NCI-H345 treated with DMSO at 0.1 percent for 48 hours (cell line): ENCODE measurements around the gene ZNF497.
"Not testable (repeated sequence)": the region's sequence is repeated elsewhere in the genome, so short reads cannot be mapped to it uniquely, and the experiment has no call there.

Experiments used
- DNase-seq: peaks from one replicate; lab custom pipeline; 2025; ENCODE audit not compliant: unreplicated experiment; lab: John Stamatoyannopoulos, UW

Gene ZNF497

GRCh38 chr19:58348080-58348479 lies 14.5 kb downstream of the ZNF497 start:
- DNase-seq = not testable (repeated sequence)

GRCh38 chr19:58346961-58347929 lies 15.3 kb downstream of the ZNF497 start:
- peak; percentile 37 for DNase-seq

- no peak for DNase-seq
Measured at GRCh38 chr19:58345558-58345957, 17.0 kb downstream of the ZNF497 start.

- no peak for DNase-seq
Measured at GRCh38 chr19:58338825-58339558, 23.6 kb downstream of the ZNF497 start.

- no peak for DNase-seq
Measured at GRCh38 chr19:58338336-58338735, 24.2 kb downstream of the ZNF497 start.

- no peak for DNase-seq
Measured at GRCh38 chr19:58336820-58337219, 25.7 kb downstream of the ZNF497 start.

- DNase-seq = no peak
Measured at GRCh38 chr19:58336216-58336615, 26.3 kb downstream of the ZNF497 start.

GRCh38 chr19:58335630-58336029 lies 26.9 kb downstream of the ZNF497 start:
- DNase-seq = no peak

- DNase-seq = no peak
Measured at GRCh38 chr19:58334691-58335249, 27.8 kb downstream of the ZNF497 start.

- DNase-seq = no peak
Measured at GRCh38 chr19:58332697-58333096, 29.9 kb downstream of the ZNF497 start.

- DNase-seq = no peak
Measured at GRCh38 chr19:58330458-58330857, 32.1 kb downstream of the ZNF497 start.

- no peak for DNase-seq
Measured at GRCh38 chr19:58328999-58329398, 33.6 kb downstream of the ZNF497 start.

- peak; percentile 80 for DNase-seq
Measured at GRCh38 chr19:58326914-58327726, 35.4 kb downstream of the ZNF497 start, which contains the start of gene ZSCAN22. Gene ZSCAN22, plus strand, starts transcription at chr19:58326994. Its CDS starts 7,809 bp downstream, at chr19:58334803.

GRCh38 chr19:58326501-58326913 lies 36.0 kb downstream of the ZNF497 start:
- DNase-seq = no peak

- no peak for DNase-seq
Measured at GRCh38 chr19:58325311-58326022, 37.1 kb downstream of the ZNF497 start.

- DNase-seq = no peak
Measured at GRCh38 chr19:58319241-58319640, 43.3 kb downstream of the ZNF497 start.

GRCh38 chr19:58318297-58318696 lies 44.3 kb downstream of the ZNF497 start:
- no peak for DNase-seq

- no peak for DNase-seq
Measured at GRCh38 chr19:58317476-58318072, 45.0 kb downstream of the ZNF497 start.

- DNase-seq = no peak
Measured at GRCh38 chr19:58315580-58315979, 47.0 kb downstream of the ZNF497 start.
